K562 (cell line): ENCODE measurements around the gene TRIM36. TPM values are rescaled to one million over a fixed set of nuclear protein-coding genes. Genes with fewer than 3 reads are reported as not detected.
A peak's percentile ranks its signal among the peaks of the same experiment; 100 is the strongest.

Experiments used
- CBX5 ChIP-seq: IDR thresholded peaks from 2 replicates; pipeline ENCODE4 v1.6.1; 2014; ENCODE audit warnings: low read depth, borderline replicate concordance
- CCNT2 ChIP-seq: IDR thresholded peaks from 2 replicates; pipeline ENCODE4 v1.6.1; 2011; ENCODE audit warnings: borderline replicate concordance, low read depth, mild to moderate bottlenecking, moderate library complexity, mixed read lengths, low read length; ENCODE audit not compliant: insufficient read length; ENCODE audit errors: extremely low read depth
- CEBPG ChIP-seq, 3 experiments: fragments of 200-800 bp in 1 of 3; sonication (Bioruptor generic) in 1 of 3; sonication (generic) in 1 of 3; formaldehyde crosslinking in 1 of 3; IDR thresholded peaks in 2 of 3; conservative IDR thresholded peaks in 1 of 3; 2 replicates each; pipeline versions ENCODE4 v1.6.1 to v1.8.0; 2016 to 2022; ENCODE audit warnings: missing compliant biosample characterization in 2 of 3, missing genetic modification characterization in 2 of 3, mild to moderate bottlenecking in 1 of 3, missing genetic modification reagents in 1 of 3
- GTF2E2 ChIP-seq: fragments of 200-800 bp; sonication (Bioruptor generic); IDR thresholded peaks from 2 replicates; pipeline ENCODE4 v1.6.1; 2016; ENCODE audit warnings: missing genetic modification characterization, missing compliant biosample characterization
- HDAC1 ChIP-seq, 2 experiments: fragments of 450-650 bp; IDR thresholded peaks; 2 replicates each; pipeline ENCODE4 v1.6.1; 2016 to 2017; ENCODE audit warnings: inconsistent platforms in 1 of 2, mild to moderate bottlenecking in 1 of 2, moderate library complexity in 1 of 2
- HNRNPL ChIP-seq: fragments of 200-400 bp; formaldehyde crosslinking; IDR thresholded peaks from 2 replicates; pipeline ENCODE4 v1.6.1; 2017; ENCODE audit warnings: low read depth, mild to moderate bottlenecking, low read length
- L3MBTL2 ChIP-seq: fragments of 450-650 bp; IDR thresholded peaks from 2 replicates; pipeline ENCODE4 v1.6.1; 2016; ENCODE audit warnings: mild to moderate bottlenecking, moderate library complexity
- MXI1 ChIP-seq: IDR thresholded peaks from 2 replicates; pipeline ENCODE4 v1.6.1; 2011; ENCODE audit warnings: low read depth, mild to moderate bottlenecking, improper control_type of control experiment, low read length
- NR2C1 ChIP-seq, 2 experiments: fragments of 450-650 bp; IDR thresholded peaks; 2 replicates each; pipeline ENCODE4 v1.6.1; 2017; ENCODE audit warnings: mild to moderate bottlenecking in 2 of 2, antibody characterized with exemption in 1 of 2, inconsistent platforms in 1 of 2, missing compliant biosample characterization in 1 of 2, missing genetic modification characterization in 1 of 2
- SRSF1 ChIP-seq: fragments of 200-400 bp; formaldehyde crosslinking; IDR thresholded peaks from 2 replicates; pipeline ENCODE4 v1.6.1; 2017; ENCODE audit warnings: mild to moderate bottlenecking, low read depth, low read length, moderate library complexity
- SUPT5H ChIP-seq: fragments of 450-650 bp; IDR thresholded peaks from 2 replicates; pipeline ENCODE4 v1.6.1; 2016
- TOE1 ChIP-seq, 2 experiments: fragments of 450-650 bp in 1 of 2; sonication (generic) in 1 of 2; formaldehyde crosslinking in 1 of 2; IDR thresholded peaks; 2 replicates each; pipeline versions ENCODE4 v1.7.1 to v1.8.0; 2016 to 2022; ENCODE audit warnings: borderline replicate concordance in 2 of 2, mild to moderate bottlenecking in 2 of 2, antibody characterized with exemption in 1 of 2, inconsistent platforms in 1 of 2, low read depth in 1 of 2, missing genetic modification reagents in 1 of 2, moderate library complexity in 1 of 2
- YY1 ChIP-seq, 3 experiments: IDR thresholded peaks; 2 replicates each; pipeline ENCODE4 v1.6.1; 2011; ENCODE audit warnings: low read length in 2 of 3, mild to moderate bottlenecking in 2 of 3, moderate library complexity in 2 of 3, borderline replicate concordance in 1 of 3, control low read depth in 1 of 3, low read depth in 1 of 3; ENCODE audit not compliant: insufficient read depth in 3 of 3, insufficient replicate concordance in 2 of 3, control insufficient read depth in 1 of 3, insufficient read length in 1 of 3; ENCODE audit errors: extremely low read depth in 1 of 3
- ZNF263 ChIP-seq: sonication (generic); formaldehyde crosslinking; IDR thresholded peaks from 2 replicates; pipeline ENCODE4 v1.8.0; 2022; ENCODE audit warnings: mild to moderate bottlenecking, missing genetic modification reagents, borderline replicate concordance
- polyA plus RNA-seq, 8 experiments: library from polyadenylated mRNA; depleted of rRNA in 4 of 8; stranded (reverse) in 5 of 8; unstranded in 3 of 8; fragments of >200 nt; fragmentation: Nextera tagmentation in 2 of 8; fragmentation: Illumina TruSeq in 1 of 8; extraction: Ambion mirVana in 2 of 8; extraction: Trizol in 1 of 8; gene quantifications; 2 replicates each; pipeline versions ENCODE4 v1.2.1 to v1.2.3, GENCODE V29; 2011 to 2014; ENCODE audit warnings: inconsistent platforms in 1 of 8, missing spikeins in 1 of 8
- total RNA-seq, 7 experiments: library from RNA; depleted of rRNA in 6 of 7; stranded (reverse); fragments of >200 nt in 6 of 7; fragmentation: Illumina TruSeq in 2 of 7; extraction: Trizol in 2 of 7; gene quantifications; 2 replicates each; pipeline versions ENCODE4 v1.2.1 to v1.2.3, GENCODE V29; 2011 to 2021; ENCODE audit warnings: low replicate concordance in 1 of 7
- TF ChIP-seq, protein P1 (sequence below): fragments of 450-650 bp; IDR thresholded peaks from 2 replicates; pipeline ENCODE4 v1.6.1; 2016
- TF ChIP-seq, protein P2 (sequence below): fragments of 450-650 bp; IDR thresholded peaks from 2 replicates; pipeline ENCODE4 v1.7.1; 2018; ENCODE audit warnings: mild to moderate bottlenecking, low read depth; ENCODE audit not compliant: partially characterized antibody
- TF ChIP-seq, protein P3 (sequence below): fragments of 450-650 bp; IDR thresholded peaks from 2 replicates; pipeline ENCODE4 v1.6.1; 2016; ENCODE audit warnings: missing biosample characterization, missing genetic modification characterization
- TF ChIP-seq, protein P4 (sequence below), 2 experiments: IDR thresholded peaks; 2 replicates each; pipeline ENCODE4 v1.6.1; 2011; ENCODE audit warnings: borderline replicate concordance in 1 of 2, control low read depth in 1 of 2, low read depth in 1 of 2, low read length in 1 of 2, mild to moderate bottlenecking in 1 of 2, mixed read lengths in 1 of 2, moderate library complexity in 1 of 2; ENCODE audit not compliant: insufficient read depth in 1 of 2, insufficient read length in 1 of 2, poor library complexity in 1 of 2, severe bottlenecking in 1 of 2; ENCODE audit errors: extremely low read depth in 1 of 2

Gene TRIM36
- total and polyA plus RNA-seq, 9 of the 15 experiments (the other 6 are each of a cell fraction or from before 2014, with no cell fraction given) = 0.10 to 0.71 (median 0.31) TPM

DNA sequence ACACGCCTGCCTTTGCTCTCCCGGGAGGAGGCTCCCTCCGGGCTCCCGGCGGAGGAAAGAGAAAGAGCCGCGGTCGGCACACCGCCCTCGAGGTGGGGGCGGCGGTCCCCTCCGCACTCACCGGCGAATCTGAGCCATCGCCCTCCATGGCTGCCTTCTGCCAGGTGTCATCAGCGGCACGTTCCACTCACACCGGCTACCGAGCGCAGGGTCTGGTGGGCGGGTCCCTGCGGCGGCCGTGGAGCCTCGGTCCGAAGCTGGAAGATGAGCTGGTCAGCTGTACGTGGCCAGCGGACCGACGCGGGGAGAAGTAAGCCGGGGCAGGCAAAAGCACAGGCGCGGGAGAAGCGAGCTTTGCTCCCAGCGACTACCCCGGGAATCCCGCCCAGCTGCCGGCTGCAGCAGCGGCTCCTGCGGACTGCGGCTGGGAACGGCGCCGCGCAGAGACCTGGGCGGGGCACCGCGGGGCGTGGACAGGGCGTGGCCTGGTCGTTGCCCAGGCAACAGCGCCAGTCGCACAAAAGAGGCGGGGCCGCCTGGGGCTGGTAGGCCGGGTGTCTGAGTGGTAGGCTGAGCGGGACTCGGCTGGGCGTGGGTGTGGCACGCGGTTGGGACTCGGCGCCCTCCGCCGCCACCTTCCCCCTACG, at the start of gene TRIM36 (continued):
- TF ChIP-seq, protein P1, sequence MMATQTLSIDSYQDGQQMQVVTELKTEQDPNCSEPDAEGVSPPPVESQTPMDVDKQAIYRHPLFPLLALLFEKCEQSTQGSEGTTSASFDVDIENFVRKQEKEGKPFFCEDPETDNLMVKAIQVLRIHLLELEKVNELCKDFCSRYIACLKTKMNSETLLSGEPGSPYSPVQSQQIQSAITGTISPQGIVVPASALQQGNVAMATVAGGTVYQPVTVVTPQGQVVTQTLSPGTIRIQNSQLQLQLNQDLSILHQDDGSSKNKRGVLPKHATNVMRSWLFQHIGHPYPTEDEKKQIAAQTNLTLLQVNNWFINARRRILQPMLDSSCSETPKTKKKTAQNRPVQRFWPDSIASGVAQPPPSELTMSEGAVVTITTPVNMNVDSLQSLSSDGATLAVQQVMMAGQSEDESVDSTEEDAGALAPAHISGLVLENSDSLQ = peak; percentile 86
- TF ChIP-seq SRSF1 = no peak
- TF ChIP-seq HNRNPL = 0 out of 2 replicates have a peak, but pooled peaks have one; percentile 52
- no peak for TF ChIP-seq GTF2E2 (tag)
- TF ChIP-seq MXI1 = peak; percentile 79
- TF ChIP-seq CBX5 = no peak
- TF ChIP-seq, protein P2, sequence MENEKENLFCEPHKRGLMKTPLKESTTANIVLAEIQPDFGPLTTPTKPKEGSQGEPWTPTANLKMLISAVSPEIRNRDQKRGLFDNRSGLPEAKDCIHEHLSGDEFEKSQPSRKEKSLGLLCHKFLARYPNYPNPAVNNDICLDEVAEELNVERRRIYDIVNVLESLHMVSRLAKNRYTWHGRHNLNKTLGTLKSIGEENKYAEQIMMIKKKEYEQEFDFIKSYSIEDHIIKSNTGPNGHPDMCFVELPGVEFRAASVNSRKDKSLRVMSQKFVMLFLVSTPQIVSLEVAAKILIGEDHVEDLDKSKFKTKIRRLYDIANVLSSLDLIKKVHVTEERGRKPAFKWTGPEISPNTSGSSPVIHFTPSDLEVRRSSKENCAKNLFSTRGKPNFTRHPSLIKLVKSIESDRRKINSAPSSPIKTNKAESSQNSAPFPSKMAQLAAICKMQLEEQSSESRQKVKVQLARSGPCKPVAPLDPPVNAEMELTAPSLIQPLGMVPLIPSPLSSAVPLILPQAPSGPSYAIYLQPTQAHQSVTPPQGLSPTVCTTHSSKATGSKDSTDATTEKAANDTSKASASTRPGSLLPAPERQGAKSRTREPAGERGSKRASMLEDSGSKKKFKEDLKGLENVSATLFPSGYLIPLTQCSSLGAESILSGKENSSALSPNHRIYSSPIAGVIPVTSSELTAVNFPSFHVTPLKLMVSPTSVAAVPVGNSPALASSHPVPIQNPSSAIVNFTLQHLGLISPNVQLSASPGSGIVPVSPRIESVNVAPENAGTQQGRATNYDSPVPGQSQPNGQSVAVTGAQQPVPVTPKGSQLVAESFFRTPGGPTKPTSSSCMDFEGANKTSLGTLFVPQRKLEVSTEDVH = no peak
- TF ChIP-seq, protein P3, sequence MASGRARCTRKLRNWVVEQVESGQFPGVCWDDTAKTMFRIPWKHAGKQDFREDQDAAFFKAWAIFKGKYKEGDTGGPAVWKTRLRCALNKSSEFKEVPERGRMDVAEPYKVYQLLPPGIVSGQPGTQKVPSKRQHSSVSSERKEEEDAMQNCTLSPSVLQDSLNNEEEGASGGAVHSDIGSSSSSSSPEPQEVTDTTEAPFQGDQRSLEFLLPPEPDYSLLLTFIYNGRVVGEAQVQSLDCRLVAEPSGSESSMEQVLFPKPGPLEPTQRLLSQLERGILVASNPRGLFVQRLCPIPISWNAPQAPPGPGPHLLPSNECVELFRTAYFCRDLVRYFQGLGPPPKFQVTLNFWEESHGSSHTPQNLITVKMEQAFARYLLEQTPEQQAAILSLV = no peak
- TF ChIP-seq CCNT2 = peak; percentile 36
- TF ChIP-seq, protein P4, sequence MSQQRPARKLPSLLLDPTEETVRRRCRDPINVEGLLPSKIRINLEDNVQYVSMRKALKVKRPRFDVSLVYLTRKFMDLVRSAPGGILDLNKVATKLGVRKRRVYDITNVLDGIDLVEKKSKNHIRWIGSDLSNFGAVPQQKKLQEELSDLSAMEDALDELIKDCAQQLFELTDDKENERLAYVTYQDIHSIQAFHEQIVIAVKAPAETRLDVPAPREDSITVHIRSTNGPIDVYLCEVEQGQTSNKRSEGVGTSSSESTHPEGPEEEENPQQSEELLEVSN (IDR thresholded peaks at IDR 0.05; ENCODE audit: borderline replicate concordance in 1 of 2, extremely low read depth in 1 of 2, insufficient read depth in 1 of 2, insufficient read length in 1 of 2, low read depth in 1 of 2, low read length in 1 of 2, poor library complexity in 1 of 2, severe bottlenecking in 1 of 2) = peak; percentile 80 to 97
- TF ChIP-seq CEBPG (CRISPR knock-in tag; IDR thresholded peaks at IDR 0.05) = peak; percentile 9; the same call in 1 of the 2 replicates
- TF ChIP-seq CEBPG (tag; conservative IDR thresholded peaks at IDR 0.05 in 1 of 2, IDR thresholded peaks at IDR 0.05 in 1 of 2) = no peak
- TF ChIP-seq SUPT5H = no peak
- 0 out of 2 replicates have a peak, but pooled peaks have one; percentile 34 for TF ChIP-seq ZNF263 (CRISPR knock-in tag)
- peak in 1 of 3 experiments; percentile 31 for TF ChIP-seq YY1 (IDR thresholded peaks at IDR 0.05; ENCODE audit: borderline replicate concordance in 1 of 3, control insufficient read depth in 1 of 3, extremely low read depth in 1 of 3, insufficient read depth in 3 of 3, insufficient read length in 1 of 3, insufficient replicate concordance in 2 of 3, low read depth in 1 of 3, low read length in 2 of 3)
- peak; percentile 83 for TF ChIP-seq L3MBTL2
- 0 out of 2 replicates have a peak, but pooled peaks have one; percentile 19 for TF ChIP-seq TOE1 (IDR thresholded peaks at IDR 0.05; ENCODE audit: borderline replicate concordance)
- TF ChIP-seq TOE1 (CRISPR knock-in tag; IDR thresholded peaks at IDR 0.05; ENCODE audit: borderline replicate concordance, low read depth) = no peak
- no peak for TF ChIP-seq NR2C1 (IDR thresholded peaks at IDR 0.05)
- TF ChIP-seq NR2C1 (tag; IDR thresholded peaks at IDR 0.05) = no peak
- TF ChIP-seq HDAC1 (IDR thresholded peaks at IDR 0.05) = peak in 1 of 2 experiments; percentile 50; a peak in 1 of 4 replicates
